A673 (cell line): Measurements from ENCODE around the gene FGF22. TPM values are rescaled to one million over a fixed set of nuclear protein-coding genes. Genes with fewer than 3 reads are reported as not detected.

Experiments
- BruUV-seq: library from RNA; stranded (reverse); fragments of 400-500 nt; replicated peaks from 2 replicates; lab custom pipeline; 2021; lab: Mats Ljungman, UMichigan
- CTCF ChIA-PET: fragments of 300-600 bp; sonication (Branson Sonifier 250); formaldehyde crosslinking; loops from one replicate; lab custom pipeline; 2022; ENCODE audit warnings: antibody characterized with exemption; lab: Charles Lee
- POLR2A ChIA-PET: fragments of 300-600 bp; sonication (Branson Sonifier 250); formaldehyde crosslinking; loops from one replicate; lab custom pipeline; 2022; ENCODE audit warnings: antibody characterized with exemption; ENCODE audit not compliant: low non-redundant PET; lab: Charles Lee
- DNase-seq: peaks from one replicate; pipeline ENCODE4 v3.0.0-alpha.2; 2015; ENCODE audit warnings: low spot score
- H3K27ac ChIP-seq: fragments of 200-600 bp; sonication (generic); 2 replicates; pipeline ENCODE4 v1.5.1; 2016; ENCODE audit warnings: mixed run types, low read depth, mild to moderate bottlenecking, mixed read lengths, antibody characterized with exemption, low read length; ENCODE audit not compliant: poor library complexity, severe bottlenecking
- H3K27me3 ChIP-seq: fragments of 200-600 bp; sonication (generic); replicated peaks from 2 replicates; pipeline ENCODE4 v1.6.1; 2017; ENCODE audit warnings: mixed run types, low read depth, mild to moderate bottlenecking, mixed read lengths, antibody characterized with exemption, low read length; ENCODE audit not compliant: insufficient read depth, poor library complexity
- H3K36me3 ChIP-seq: fragments of 200-600 bp; sonication (generic); 2 replicates; pipeline ENCODE4 v1.6.1; 2016; ENCODE audit warnings: mixed run types, mild to moderate bottlenecking, mixed read lengths, antibody characterized with exemption, low read length; ENCODE audit not compliant: insufficient read depth, poor library complexity, severe bottlenecking
- H3K4me1 ChIP-seq: fragments of 200-600 bp; sonication (generic); 2 replicates; pipeline ENCODE4 v1.6.1; 2017; ENCODE audit warnings: mixed run types, mild to moderate bottlenecking, mixed read lengths, antibody characterized with exemption, low read length; ENCODE audit not compliant: insufficient read depth, poor library complexity, severe bottlenecking
- H3K4me3 ChIP-seq: fragments of 200-600 bp; sonication (generic); 2 replicates; pipeline ENCODE4 v1.5.1; 2016; ENCODE audit warnings: low read depth, mixed run types, mild to moderate bottlenecking, mixed read lengths, low read length; ENCODE audit not compliant: poor library complexity, severe bottlenecking
- H3K9me3 ChIP-seq: fragments of 200-600 bp; sonication (generic); 2 replicates; pipeline ENCODE4 v1.6.1; 2016; ENCODE audit warnings: mixed run types, low read depth, mild to moderate bottlenecking, mixed read lengths, antibody characterized with exemption, low read length; ENCODE audit not compliant: poor library complexity, severe bottlenecking
- EZH2 ChIP-seq: fragments of 200-600 bp; sonication (generic); IDR thresholded peaks from 2 replicates; pipeline ENCODE4 v1.6.1; 2017; ENCODE audit warnings: borderline replicate concordance, low read depth, mild to moderate bottlenecking, mixed read lengths, antibody characterized with exemption, low read length; ENCODE audit not compliant: poor library complexity, severe bottlenecking
- intact Hi-C: fragments of 100-400 bp; cut with micrococcal nuclease; formaldehyde crosslinking; loops from one replicate; pipeline ENCODE4 v1.10.0; 2022; ENCODE audit not compliant: unreplicated experiment
- total RNA-seq: library from RNA; stranded (reverse); gene quantifications from 2 replicates; pipeline ENCODE4 v1.2.3, GENCODE V29; 2021
- TF ChIP-seq, protein P1 (sequence below): fragments of 300-800, 200-600 bp; sonication (generic); conservative IDR thresholded peaks from 2 replicates; pipeline ENCODE4 v1.5.1; 2017; ENCODE audit warnings: low read depth, mild to moderate bottlenecking, antibody characterized with exemption, low read length, moderate library complexity, mixed read lengths

The FGF22 gene
- total RNA-seq, 1 experiment from 2014 or later: 0.19 TPM

DNA sequence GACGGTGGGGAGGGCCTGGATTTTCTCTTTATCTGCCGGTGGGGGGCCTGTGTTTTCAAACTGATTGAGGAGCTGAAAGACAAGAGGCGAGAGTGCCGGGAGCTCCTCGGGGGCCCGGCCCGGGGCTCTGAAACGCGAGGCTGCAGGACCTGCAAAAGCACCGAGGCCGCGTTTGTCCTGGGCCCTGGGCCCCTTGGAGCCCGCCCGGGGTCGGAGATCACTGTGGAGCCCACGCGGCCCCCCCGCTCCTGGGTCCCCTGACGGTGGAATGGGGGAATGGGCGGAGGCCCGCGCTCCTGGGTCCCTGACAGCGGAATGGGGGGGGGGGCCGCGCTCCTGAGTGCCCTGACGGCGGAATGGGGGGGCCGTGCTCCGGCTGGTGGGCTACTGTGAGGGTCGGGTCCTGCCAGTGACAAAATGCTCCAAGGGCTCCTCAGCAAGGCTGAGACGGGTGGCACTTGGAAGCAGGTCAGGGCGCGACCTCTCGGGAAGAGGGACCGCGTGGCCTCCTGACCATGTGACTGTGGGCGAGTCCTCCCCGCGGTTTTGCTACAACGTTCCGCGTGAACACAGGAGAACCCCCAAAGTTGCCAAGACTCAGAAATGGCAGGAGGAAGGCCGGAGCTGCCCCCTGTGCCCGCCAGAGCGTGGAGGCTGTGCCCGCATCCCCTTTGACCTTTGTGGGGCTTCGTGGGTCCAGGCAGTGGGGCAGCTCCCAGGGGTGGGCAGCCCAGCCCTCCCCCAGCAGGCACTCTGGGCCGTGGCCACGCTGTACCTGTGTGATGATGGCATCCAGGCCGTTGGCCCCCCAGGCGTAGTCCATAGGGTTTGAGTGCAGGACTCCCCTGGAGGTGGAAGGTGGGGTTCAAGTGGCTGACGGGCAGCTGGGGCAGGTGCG is 9.5 kb downstream of the FGF22 start:
- CTCF ChIA-PET: no interaction called here
- intact Hi-C loops: no loop called here
- H3K36me3 ChIP-seq: peaks cover 78% of the 10 kb centered on the region
- H3K4me3 ChIP-seq: no peak overlapping the region
- no TSS peak for BruUV-seq
- H3K27me3 ChIP-seq: no peaks in the 10 kb centered on the region
- POLR2A ChIA-PET: interaction anchor here (0.5 kb wide), 1 partner anchor 104 kb away, joined by 5 read pairs; no protein-coding TSS in a partner anchor
- H3K4me1 ChIP-seq: no peaks in the 10 kb centered on the region
- H3K27ac ChIP-seq: no peak overlapping the region
- no peak for DNase-seq
- TF ChIP-seq EZH2: no peak
- TF ChIP-seq, protein P1, sequence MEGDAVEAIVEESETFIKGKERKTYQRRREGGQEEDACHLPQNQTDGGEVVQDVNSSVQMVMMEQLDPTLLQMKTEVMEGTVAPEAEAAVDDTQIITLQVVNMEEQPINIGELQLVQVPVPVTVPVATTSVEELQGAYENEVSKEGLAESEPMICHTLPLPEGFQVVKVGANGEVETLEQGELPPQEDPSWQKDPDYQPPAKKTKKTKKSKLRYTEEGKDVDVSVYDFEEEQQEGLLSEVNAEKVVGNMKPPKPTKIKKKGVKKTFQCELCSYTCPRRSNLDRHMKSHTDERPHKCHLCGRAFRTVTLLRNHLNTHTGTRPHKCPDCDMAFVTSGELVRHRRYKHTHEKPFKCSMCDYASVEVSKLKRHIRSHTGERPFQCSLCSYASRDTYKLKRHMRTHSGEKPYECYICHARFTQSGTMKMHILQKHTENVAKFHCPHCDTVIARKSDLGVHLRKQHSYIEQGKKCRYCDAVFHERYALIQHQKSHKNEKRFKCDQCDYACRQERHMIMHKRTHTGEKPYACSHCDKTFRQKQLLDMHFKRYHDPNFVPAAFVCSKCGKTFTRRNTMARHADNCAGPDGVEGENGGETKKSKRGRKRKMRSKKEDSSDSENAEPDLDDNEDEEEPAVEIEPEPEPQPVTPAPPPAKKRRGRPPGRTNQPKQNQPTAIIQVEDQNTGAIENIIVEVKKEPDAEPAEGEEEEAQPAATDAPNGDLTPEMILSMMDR: no peak
- no peaks in the 10 kb centered on the region for H3K9me3 ChIP-seq

DNA sequence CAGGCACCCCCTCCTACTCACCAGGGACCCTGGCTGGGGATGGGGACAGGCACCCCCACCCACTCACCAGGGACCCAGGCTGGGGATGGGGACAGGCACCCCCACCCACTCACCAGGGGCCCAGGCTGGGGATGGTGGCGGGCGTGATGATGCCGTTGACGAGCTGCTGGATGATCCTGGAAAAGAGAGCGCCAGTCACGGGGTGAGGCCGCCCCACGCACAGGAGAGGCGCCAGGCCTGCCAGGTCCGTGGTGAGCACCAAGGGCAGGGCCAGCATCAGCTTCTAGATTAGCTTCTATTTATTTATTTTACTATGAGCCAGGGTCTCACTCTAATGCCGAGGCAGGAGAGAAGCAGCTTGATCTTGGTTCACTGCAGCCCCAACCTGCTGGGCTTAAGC is 10.4 kb downstream of the FGF22 start:
- H3K4me3 ChIP-seq: no peak overlapping the region
- no peaks in the 10 kb centered on the region for H3K4me1 ChIP-seq
- intact Hi-C loops: no loop called here
- no TSS peak for BruUV-seq
- no peak for DNase-seq
- ChIA-PET POLR2A (no interaction called here), CTCF (no interaction called here)
- H3K9me3 ChIP-seq: no peaks in the 10 kb centered on the region
- H3K36me3 ChIP-seq: peaks cover 82% of the 10 kb centered on the region
- TF ChIP-seq, protein P1: no peak
- TF ChIP-seq EZH2: no peak
- no peaks in the 10 kb centered on the region for H3K27me3 ChIP-seq
- H3K27ac ChIP-seq: no peak overlapping the region

DNA sequence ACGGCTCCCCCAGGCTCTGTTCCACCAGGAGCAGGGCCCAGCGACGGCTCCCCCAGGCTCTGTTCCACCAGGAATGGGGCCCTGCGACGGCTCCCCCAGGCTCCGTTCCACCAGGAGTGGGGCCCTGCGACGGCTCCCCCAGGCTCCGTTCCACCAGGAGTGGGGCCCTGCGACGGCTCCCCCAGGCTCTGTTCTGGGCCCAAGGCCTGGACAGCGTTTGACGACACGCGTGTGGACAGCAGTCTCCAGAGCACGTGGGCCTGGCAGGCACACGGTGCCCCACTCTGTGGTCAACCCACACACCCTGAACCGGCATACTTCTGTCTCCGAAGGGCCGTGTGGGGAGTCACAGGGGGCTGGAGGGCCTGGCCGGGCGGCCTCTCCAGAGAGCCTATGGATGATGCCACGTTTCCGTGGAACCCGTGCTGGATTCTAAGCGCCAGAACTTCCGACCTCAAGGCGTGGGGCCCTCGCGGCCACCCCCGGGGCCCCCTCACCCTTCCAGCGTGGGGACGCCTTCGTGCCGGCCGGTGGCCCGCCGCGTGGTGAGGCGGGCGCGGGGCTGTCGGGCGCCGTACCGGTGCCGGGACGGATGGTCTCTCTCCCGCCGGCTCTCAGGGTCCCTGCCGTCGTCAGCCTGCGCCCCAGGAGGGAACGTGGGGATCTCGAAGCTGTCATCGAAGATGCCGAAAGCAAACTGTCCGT is 11.6 kb downstream of the FGF22 start:
- no peaks in the 10 kb centered on the region for H3K9me3 ChIP-seq
- H3K27ac ChIP-seq: no peak overlapping the region
- H3K4me1 ChIP-seq: no peaks in the 10 kb centered on the region
- intact Hi-C loops: no loop called here
- CTCF ChIA-PET: no interaction called here
- POLR2A ChIA-PET: no interaction called here
- no peak overlapping the region for H3K4me3 ChIP-seq
- peaks cover 72% of the 10 kb centered on the region for H3K36me3 ChIP-seq
- TF ChIP-seq, protein P1: no peak
- TF ChIP-seq EZH2: no peak
- DNase-seq: no peak
- BruUV-seq: no TSS peak
- H3K27me3 ChIP-seq: no peaks in the 10 kb centered on the region
